Esophagus muscularis mucosa (tissue), 4 donors: ENCODE measurements around the gene CPT1A. TPM values are rescaled to one million over a fixed set of nuclear protein-coding genes. Genes with fewer than 3 reads are reported as not detected.

Source experiments
- DNase-seq: peaks from one replicate; pipeline ENCODE4 v3.0.0-alpha.2; 2017; ENCODE audit errors: extremely low spot score
- H3K27ac ChIP-seq, 4 donors: fragments of 200-600 bp; sonication (generic); replicated peaks in 1 of 4; 1 replicate in 3 of 4; 2 replicates in 1 of 4; pipeline ENCODE4 v1.5.1; 2016 to 2019; ENCODE audit warnings: mild to moderate bottlenecking in 1 of 4
- H3K27me3 ChIP-seq, 4 donors: fragments of 200-600 bp; sonication (generic); one replicate each; pipeline versions ENCODE4 v1.5.1 to v1.6.0; 2016 to 2019
- H3K36me3 ChIP-seq, 4 donors: fragments of 200-600 bp; sonication (generic); one replicate each; pipeline ENCODE4 v1.5.1; 2016 to 2019
- H3K4me1 ChIP-seq, 4 donors: fragments of 200-600 bp; sonication (generic); one replicate each; pipeline ENCODE4 v1.5.1; 2016 to 2019
- H3K4me3 ChIP-seq, 4 donors: fragments of 200-600 bp; sonication (generic); 1 replicate in 2 of 4; 2 replicates in 2 of 4; pipeline ENCODE4 v1.5.1; 2016 to 2019; ENCODE audit warnings: mild to moderate bottlenecking in 4 of 4, moderate library complexity in 1 of 4
- H3K9me3 ChIP-seq, 4 donors: fragments of 200-600 bp; sonication (generic); 1 replicate in 3 of 4; 2 replicates in 1 of 4; pipeline ENCODE4 v1.5.1; 2016 to 2019
- CTCF ChIP-seq, 3 experiments: fragments of 200-600 bp in 2 of 3; fragments of 450-650 bp in 1 of 3; sonication (generic) in 2 of 3; IDR thresholded peaks; one replicate each; pipeline ENCODE4 v1.5.1; 2017 to 2019; ENCODE audit warnings: antibody characterized with exemption in 3 of 3, mild to moderate bottlenecking in 2 of 3, moderate library complexity in 1 of 3
- EP300 ChIP-seq: sonication (generic); formaldehyde crosslinking; IDR thresholded peaks from one replicate; pipeline ENCODE4 v1.6.1; 2017; ENCODE audit warnings: antibody characterized with exemption
- POLR2A ChIP-seq: fragments of 450-650 bp; IDR thresholded peaks from one replicate; pipeline ENCODE4 v1.6.1; 2017; ENCODE audit warnings: antibody characterized with exemption, moderate library complexity, mild to moderate bottlenecking, low read depth
- POLR2AphosphoS5 ChIP-seq, 2 donors: sonication (generic); formaldehyde crosslinking; IDR thresholded peaks; one replicate each; pipeline ENCODE4 v1.6.1; 2017; ENCODE audit warnings: antibody characterized with exemption in 2 of 2
- WGBS: methylation state at CpG from one replicate; pipeline ENCODE4 v1.1.5; 2018; 5-methylcytosine and 5-hydroxymethylcytosine counted together
- intact Hi-C: fragments of 100-400 bp; cut with DNase I; formaldehyde crosslinking; loops from one replicate; pipeline ENCODE4 v1.15.1; 2023
- total RNA-seq, 4 donors: library from RNA; depleted of rRNA; stranded (reverse); fragments of >200 nt; gene quantifications; one replicate each; pipeline versions ENCODE4 v1.1.0 to v1.2.1, GENCODE V29; 2016

CPT1A gene
- total RNA-seq, 4 donors from 2014 or later: 36.1 to 122 (median 77.5) TPM

GRCh38 chr11:68838572-68838964 is 3.1 kb downstream of the CPT1A start:
- peak overlapping the region; percentile 92 to 99 (median 98) for H3K4me3 ChIP-seq
- TF ChIP-seq POLR2A: no peak
- no peak for TF ChIP-seq CTCF (IDR thresholded peaks at IDR 0.05)
- TF ChIP-seq POLR2AphosphoS5 (IDR thresholded peaks at IDR 0.05): no peak
- TF ChIP-seq EP300: no peak
- no peak for DNase-seq
- H3K27me3 ChIP-seq: no peaks in the 10 kb centered on the region
- peak overlapping the region; percentile 95 to 97 (median 97) for H3K27ac ChIP-seq
- H3K4me1 ChIP-seq: peaks cover 66 to 91% (median 87%) of the 10 kb centered on the region in 4 donors
- no peaks in the 10 kb centered on the region for H3K9me3 ChIP-seq
- 10% methylated on average over 8 of the region's 8 CpGs for WGBS
- H3K36me3 ChIP-seq: peaks cover 0 to 13% (median 1%) of the 10 kb centered on the region in 4 donors
- intact Hi-C loops: loop anchor here (5.0 kb wide), 1 partner anchor 169 kb away; no protein-coding TSS in a partner anchor

GRCh38 chr11:68837583-68838571 is 3.8 kb downstream of the CPT1A start:
- DNase-seq: no peak
- Histone ChIP-seq H3K27ac (peak overlapping the region; percentile 95 to 97 (median 97)), H3K4me3 (peak overlapping the region; percentile 92 to 99 (median 98)), H3K9me3 (no peaks in the 10 kb centered on the region), H3K36me3 (peaks cover 0 to 19% (median 5%) of the 10 kb centered on the region in 4 donors), H3K4me1 (peaks cover 68 to 91% (median 87%) of the 10 kb centered on the region in 4 donors), H3K27me3 (no peaks in the 10 kb centered on the region)
- TF ChIP-seq EP300: no peak
- TF ChIP-seq CTCF (IDR thresholded peaks at IDR 0.05): no peak
- TF ChIP-seq POLR2A: no peak
- TF ChIP-seq POLR2AphosphoS5 (IDR thresholded peaks at IDR 0.05): no peak
- intact Hi-C loops: loop anchor here (5.0 kb wide), 1 partner anchor 169 kb away; no protein-coding TSS in a partner anchor
- 67% methylated on average over 15 of the region's 17 CpGs for WGBS

GRCh38 chr11:68835749-68836148 is 6.0 kb downstream of the CPT1A start:
- TF ChIP-seq CTCF (IDR thresholded peaks at IDR 0.05): no peak
- no peak for TF ChIP-seq POLR2A
- no peak for TF ChIP-seq POLR2AphosphoS5 (IDR thresholded peaks at IDR 0.05)
- no peak for TF ChIP-seq EP300
- Histone ChIP-seq H3K4me3 (no peak overlapping the region), H3K9me3 (no peaks in the 10 kb centered on the region), H3K36me3 (peaks cover 0 to 24% (median 8%) of the 10 kb centered on the region in 4 donors), H3K27me3 (no peaks in the 10 kb centered on the region), H3K27ac (peak overlapping the region; percentile 95 to 97 (median 97)), H3K4me1 (peaks cover 81 to 98% (median 97%) of the 10 kb centered on the region in 4 donors)
- WGBS: 83% methylated on average over 3 of the region's 4 CpGs
- no peak for DNase-seq
- intact Hi-C loops: loop anchor here (5.0 kb wide), 1 partner anchor 172 kb away; no protein-coding TSS in a partner anchor

GRCh38 chr11:68835328-68835727 is 6.4 kb downstream of the CPT1A start:
- Histone ChIP-seq H3K36me3 (peaks cover 0 to 28% (median 8%) of the 10 kb centered on the region in 4 donors), H3K27me3 (no peaks in the 10 kb centered on the region), H3K27ac (peak overlapping the region; percentile 95 to 97 (median 97)), H3K9me3 (no peaks in the 10 kb centered on the region), H3K4me3 (no peak overlapping the region), H3K4me1 (peaks cover 85 to 100% (median 98%) of the 10 kb centered on the region in 4 donors)
- DNase-seq: no peak
- TF ChIP-seq CTCF (IDR thresholded peaks at IDR 0.05): no peak
- intact Hi-C loops: loop anchor here (5.0 kb wide), 1 partner anchor 172 kb away; no protein-coding TSS in a partner anchor
- WGBS: 82% methylated on average over 4 of the region's 5 CpGs
